Fibroblast of skin of scalp (primary cell): ENCODE data around the gene GDPD3. TPM values are rescaled to one million over a fixed set of nuclear protein-coding genes. Genes with fewer than 3 reads are reported as not detected.
"Not testable (repeated sequence)": the region's sequence is repeated elsewhere in the genome, so short reads cannot be mapped to it uniquely, and the experiment has no call there.

Experiments used
- DNase-seq: peaks from one replicate; pipeline ENCODE4 v3.0.0-alpha.2; 2013
- polyA plus RNA-seq, 2 experiments: library from polyadenylated mRNA; unstranded; fragments of 120-200 nt; gene quantifications; one replicate each; pipeline ENCODE4 v1.2.1, GENCODE V29; 2013; ENCODE audit not compliant: insufficient read length in 2 of 2

GDPD3 gene
- 2.7 TPM for polyA plus RNA-seq (2013, experiment 1 of 2; ENCODE audit: insufficient read length)
- 2.9 TPM for polyA plus RNA-seq (2013, experiment 2 of 2; ENCODE audit: insufficient read length)

GRCh38 chr16:30113031-30113710, at the start of gene GDPD3:
Gene GDPD3, minus strand, starts transcription at chr16:30113537. Its CDS starts 59 bp downstream, at chr16:30113478.
- no peak for DNase-seq

GRCh38 chr16:30157214-30157613, 43.9 kb upstream of the GDPD3 start:
- no peak for DNase-seq

- no peak for DNase-seq
Observed at GRCh38 chr16:30155188-30155587, 41.9 kb upstream of the GDPD3 start.

- no peak for DNase-seq
Observed at GRCh38 chr16:30152517-30152916, 39.2 kb upstream of the GDPD3 start.

GRCh38 chr16:30151091-30151490, 37.8 kb upstream of the GDPD3 start:
- no peak for DNase-seq

GRCh38 chr16:30149250-30149930, 36.1 kb upstream of the GDPD3 start:
- DNase-seq, result no peak

GRCh38 chr16:30147843-30148510, 34.6 kb upstream of the GDPD3 start:
- DNase-seq, result no peak

- no peak for DNase-seq
Observed at GRCh38 chr16:30145657-30146056, 32.3 kb upstream of the GDPD3 start.

GRCh38 chr16:30144917-30145316, 31.6 kb upstream of the GDPD3 start:
- no peak for DNase-seq

GRCh38 chr16:30144017-30144416, 30.7 kb upstream of the GDPD3 start:
- no peak for DNase-seq

- no peak for DNase-seq
Observed at GRCh38 chr16:30143347-30143702, 30.0 kb upstream of the GDPD3 start.

- DNase-seq, result no peak
Observed at GRCh38 chr16:30142672-30143346, 29.5 kb upstream of the GDPD3 start.

GRCh38 chr16:30141750-30142149, 28.4 kb upstream of the GDPD3 start:
- DNase-seq, result no peak

GRCh38 chr16:30139583-30140481, 26.5 kb upstream of the GDPD3 start:
- no peak for DNase-seq

GRCh38 chr16:30137897-30138296, 24.6 kb upstream of the GDPD3 start:
- DNase-seq, result no peak

- DNase-seq, result no peak
Observed at GRCh38 chr16:30136971-30137605, 23.8 kb upstream of the GDPD3 start.

GRCh38 chr16:30132591-30132990, 19.3 kb upstream of the GDPD3 start:
- no peak for DNase-seq

- DNase-seq, result peak; percentile 9
Observed at GRCh38 chr16:30131869-30132475, 18.6 kb upstream of the GDPD3 start.

- DNase-seq, result no peak
Observed at GRCh38 chr16:30127993-30128392, 14.7 kb upstream of the GDPD3 start.

- not testable (repeated sequence) for DNase-seq
Observed at GRCh38 chr16:30125690-30126089, 12.4 kb upstream of the GDPD3 start.

GRCh38 chr16:30124985-30125379, 11.6 kb upstream of the GDPD3 start:
- DNase-seq, result no peak
